AG09309 (cell line): ENCODE data around the gene GLB1L3.

Experiments used
- DNase-seq: peaks from one replicate; pipeline ENCODE4 v3.0.0-alpha.2; 2010; ENCODE audit warnings: low read depth
- H3K4me3 ChIP-seq: 2 replicates; pipeline ENCODE4 v1.5.1; 2011; ENCODE audit warnings: mild to moderate bottlenecking, low read depth, low read length, moderate library complexity; ENCODE audit not compliant: control insufficient read depth
- CTCF ChIP-seq: IDR thresholded peaks from 2 replicates; pipeline ENCODE4 v1.5.1; 2011; ENCODE audit warnings: mild to moderate bottlenecking, low read depth, low read length, inconsistent platforms; ENCODE audit not compliant: insufficient read depth, control insufficient read depth; ENCODE audit errors: missing control alignments

GLB1L3 gene

GRCh38 chr11:134257101-134257500, 19.1 kb upstream of the GLB1L3 start:
- H3K4me3 ChIP-seq: no peak overlapping the region
- no peak for DNase-seq
- no peak for TF ChIP-seq CTCF

- no peak overlapping the region for H3K4me3 ChIP-seq
- DNase-seq: no peak
- TF ChIP-seq CTCF: no peak
Measured at GRCh38 chr11:134258577-134258976, 17.6 kb upstream of the GLB1L3 start.

- H3K4me3 ChIP-seq: no peak overlapping the region
- no peak for TF ChIP-seq CTCF
- DNase-seq: no peak
Measured at GRCh38 chr11:134260503-134260902, 15.7 kb upstream of the GLB1L3 start.

GRCh38 chr11:134260983-134261382, 15.2 kb upstream of the GLB1L3 start:
- no peak for TF ChIP-seq CTCF
- DNase-seq: no peak
- no peak overlapping the region for H3K4me3 ChIP-seq

- no peak overlapping the region for H3K4me3 ChIP-seq
- peak; percentile 67 for TF ChIP-seq CTCF
- DNase-seq: no peak
Measured at GRCh38 chr11:134261626-134262488, 14.3 kb upstream of the GLB1L3 start.

GRCh38 chr11:134264966-134265764, 11.0 kb upstream of the GLB1L3 start:
- H3K4me3 ChIP-seq: no peak overlapping the region
- TF ChIP-seq CTCF: no peak
- DNase-seq: no peak
